Right renal cortex interstitium (tissue), 3 donors: ENCODE data around the gene ZBTB2. TPM values are rescaled to one million over a fixed set of nuclear protein-coding genes. Genes with fewer than 3 reads are reported as not detected.

Experiments used
- DNase-seq, 3 donors: peaks; one replicate each; pipeline ENCODE4 v3.0.0-alpha.2; 2013; ENCODE audit warnings: low read depth in 3 of 3, low spot score in 2 of 3
- polyA plus RNA-seq, 3 donors: library from polyadenylated mRNA; unstranded; fragments of 120-200 nt; gene quantifications; one replicate each; pipeline ENCODE4 v1.2.1, GENCODE V29; 2013; ENCODE audit not compliant: insufficient read length in 3 of 3

The ZBTB2 gene
- 10 to 100 TPM; 16.9 to 19.0 (median 18.9) TPM for polyA plus RNA-seq

DNA sequence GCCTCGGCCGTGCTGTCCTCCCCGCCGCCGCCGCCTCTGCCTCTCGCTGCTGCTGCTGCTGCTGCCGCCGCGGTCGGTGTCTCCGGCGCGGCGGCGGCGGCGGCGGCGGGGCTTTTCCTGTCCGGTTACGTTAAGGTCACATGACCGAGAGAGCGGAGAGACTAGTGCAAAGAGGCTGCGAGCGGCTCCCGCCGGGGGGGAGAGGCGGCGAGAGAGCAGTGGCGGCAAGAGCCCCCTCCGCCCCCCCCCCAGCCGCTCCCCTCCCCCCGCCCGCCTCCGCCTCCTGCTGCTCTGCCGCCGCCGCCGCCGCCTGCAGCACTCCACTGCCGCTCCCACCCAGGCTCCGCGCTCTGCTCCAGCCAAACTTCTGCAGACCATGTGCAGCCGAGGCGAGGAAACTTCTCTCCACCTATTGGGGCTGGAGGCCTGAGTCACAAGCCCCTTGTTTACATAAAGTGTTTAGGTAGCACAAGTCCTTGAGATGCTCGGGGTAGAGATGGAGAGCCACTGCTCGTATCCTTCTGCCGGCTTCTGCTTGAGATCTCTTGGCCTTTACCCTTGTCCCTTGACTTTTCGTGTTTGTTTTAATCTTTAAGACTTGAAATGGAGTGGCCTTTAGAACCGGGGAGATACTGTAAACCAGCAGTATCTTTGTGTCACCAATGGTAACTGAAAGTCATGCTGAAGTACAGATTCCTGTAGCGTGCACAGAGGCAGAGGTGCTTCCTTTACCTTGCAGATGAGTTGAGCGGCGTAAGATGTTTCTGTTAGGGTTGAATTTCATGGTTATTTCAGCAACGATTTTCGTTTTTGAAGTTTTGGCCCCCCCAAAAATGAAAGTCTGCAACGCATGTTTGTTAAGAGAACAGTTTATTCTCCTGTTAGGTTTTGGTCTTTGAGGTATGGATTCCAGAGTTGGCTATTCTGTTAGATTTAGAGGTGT, at the start of gene ZBTB2:
ZBTB2 (minus strand) TSS at position 89 of the 943 bp plus-strand sequence. CDS start 17,922 bp downstream, outside the sequence.
- DNase-seq = peak in 2 of 3 donors; percentile 24 to 29

GRCh38 chr6:151440930-151441329, 49.6 kb upstream of the ZBTB2 start:
- DNase-seq = no peak

- no peak for DNase-seq
Observed at GRCh38 chr6:151440498-151440897, 49.1 kb upstream of the ZBTB2 start.

DNA sequence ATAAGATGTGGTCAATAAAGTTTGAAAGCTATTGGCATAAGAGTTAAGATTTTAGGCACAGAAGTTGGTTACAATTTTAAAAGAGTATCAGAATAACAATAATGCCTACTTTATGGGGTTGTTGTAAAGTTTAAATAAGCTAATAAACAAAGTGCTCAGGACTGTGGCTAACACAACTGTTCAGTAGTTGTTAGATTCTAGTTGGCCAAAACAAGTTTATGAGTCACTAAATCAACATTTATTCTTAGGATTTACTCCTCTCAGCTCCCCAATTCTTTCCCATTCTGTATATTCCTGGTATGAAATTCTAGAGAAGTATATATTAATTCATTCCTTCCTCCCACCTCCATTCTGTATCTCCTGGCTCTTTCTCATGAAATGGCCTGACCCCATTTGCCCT, 46.0 kb upstream of the ZBTB2 start:
- no peak for DNase-seq

GRCh38 chr6:151436802-151437201, 45.4 kb upstream of the ZBTB2 start:
- peak in 1 of 3 donors; percentile 21 for DNase-seq

DNA sequence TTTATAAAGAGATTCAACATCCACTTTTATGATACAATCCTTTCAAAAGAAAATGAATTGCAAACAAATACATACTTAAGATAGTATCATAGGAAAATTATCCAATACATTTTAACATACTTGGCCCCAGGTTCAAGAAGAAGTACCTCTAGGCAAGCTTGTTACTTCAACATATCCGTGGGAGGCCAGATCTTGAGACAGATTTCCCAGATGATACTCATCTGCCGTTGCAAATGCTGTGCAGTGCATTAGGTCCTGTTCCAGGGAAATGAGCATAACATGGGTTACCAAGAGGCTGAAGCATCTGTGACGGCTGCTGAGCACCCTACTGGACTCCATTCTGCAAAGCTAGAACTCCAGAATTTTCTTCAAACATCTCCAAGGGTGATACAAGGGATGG, 44.9 kb upstream of the ZBTB2 start:
- DNase-seq = no peak

DNA sequence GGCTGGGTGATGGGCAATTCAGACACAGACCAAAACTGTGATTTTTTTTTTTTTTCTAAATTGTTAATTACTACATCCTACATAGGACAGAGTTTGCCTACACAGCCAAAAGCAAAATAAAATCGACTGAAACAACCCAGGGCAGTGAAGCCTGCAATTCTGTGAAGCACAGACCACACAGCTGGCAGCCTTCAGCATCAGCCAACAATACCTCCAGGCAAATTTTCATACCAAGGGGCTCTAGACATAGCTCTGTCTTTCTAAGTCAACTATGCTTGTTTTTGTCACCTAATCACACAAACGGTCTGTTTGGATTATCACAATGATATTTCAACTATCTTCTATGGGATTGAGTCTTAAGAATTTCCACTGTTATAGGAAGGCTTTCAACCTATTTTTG, 43.0 kb upstream of the ZBTB2 start:
- DNase-seq = no peak

DNA sequence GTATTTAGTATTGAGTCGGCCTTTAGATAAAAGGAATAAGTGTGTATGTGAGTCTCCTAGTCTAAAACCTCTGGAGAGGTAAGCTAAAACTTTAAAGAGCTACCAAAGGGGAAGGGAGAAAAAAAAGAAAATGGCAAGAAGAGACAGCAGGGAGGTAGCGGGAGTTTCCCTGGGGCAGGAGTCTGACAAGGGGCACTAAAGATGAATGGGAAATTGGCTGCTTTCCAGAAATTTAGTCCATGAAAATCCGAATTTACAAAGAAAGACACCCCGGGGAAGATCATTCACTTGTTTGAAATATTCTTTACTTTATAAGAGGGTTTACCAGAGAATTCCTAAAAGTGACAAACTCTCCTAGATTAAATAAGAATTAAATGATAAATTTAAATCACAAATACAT, 41.3 kb upstream of the ZBTB2 start:
- DNase-seq = no peak

DNA sequence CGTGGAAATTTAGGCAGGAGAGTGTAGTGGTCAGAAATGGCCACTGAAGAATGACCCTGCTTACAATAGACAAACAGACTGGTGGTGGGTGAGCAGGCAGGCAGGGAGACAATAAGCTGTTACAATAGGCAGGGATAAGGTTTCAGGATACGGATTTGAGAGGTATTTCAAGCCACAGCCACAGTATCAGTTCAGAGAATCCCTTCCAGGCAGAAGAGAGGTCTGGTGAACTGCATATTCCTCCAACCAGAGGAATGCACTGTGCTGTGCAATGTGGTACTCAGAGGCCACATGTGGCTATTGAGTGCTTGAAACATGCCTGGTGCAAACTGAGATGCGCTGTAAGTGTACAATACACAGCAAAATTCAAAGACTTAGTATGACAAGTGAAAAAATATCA, 40.0 kb upstream of the ZBTB2 start:
- no peak for DNase-seq

DNA sequence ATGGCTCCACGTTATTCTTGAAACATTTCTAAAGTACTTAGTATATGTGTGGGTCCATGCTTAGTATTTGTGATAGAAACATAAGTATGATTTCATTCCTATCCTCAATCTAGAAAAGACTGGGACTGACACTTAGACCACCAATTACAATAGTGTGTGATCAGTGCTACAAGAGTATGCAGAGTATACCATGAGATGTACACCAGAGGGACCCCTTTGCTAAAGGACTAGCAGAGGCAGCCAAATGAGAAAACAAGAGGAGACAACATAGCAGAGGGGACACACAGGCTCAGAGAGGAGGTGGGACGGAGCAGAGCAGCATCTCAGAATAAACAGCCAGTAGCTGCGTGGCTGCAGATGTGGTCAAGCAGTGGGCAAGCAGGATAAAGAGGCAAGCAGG, 39.5 kb upstream of the ZBTB2 start:
- DNase-seq = no peak

DNA sequence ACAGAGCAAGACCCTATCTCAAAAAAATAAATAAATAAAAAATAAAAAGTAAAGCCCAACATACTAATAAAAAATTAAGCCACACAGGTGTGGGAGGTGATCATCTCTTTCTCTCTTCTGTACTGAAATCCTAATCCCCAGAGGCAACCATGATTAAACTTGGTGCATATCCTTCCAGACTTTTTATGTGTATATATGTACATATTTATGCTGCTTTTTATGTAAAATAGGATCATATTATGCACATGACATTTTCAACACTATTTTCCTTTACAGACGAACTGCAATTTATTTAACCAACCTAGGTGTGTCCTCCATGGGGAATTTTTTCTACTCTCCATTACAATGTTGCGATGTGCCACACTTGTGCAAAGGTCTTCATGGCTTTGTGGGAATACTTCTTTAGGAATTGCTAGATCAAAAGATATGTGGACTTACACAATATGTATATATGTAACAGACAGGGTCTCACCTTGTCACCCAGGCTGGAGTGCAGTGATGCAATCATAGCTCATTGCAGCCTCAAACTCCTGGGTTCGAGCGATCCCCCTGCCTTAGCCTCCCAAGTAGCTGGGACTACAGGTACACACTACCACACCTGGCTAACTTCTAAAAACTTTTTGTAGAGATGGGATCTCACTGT, 36.9 kb upstream of the ZBTB2 start:
- no peak for DNase-seq

DNA sequence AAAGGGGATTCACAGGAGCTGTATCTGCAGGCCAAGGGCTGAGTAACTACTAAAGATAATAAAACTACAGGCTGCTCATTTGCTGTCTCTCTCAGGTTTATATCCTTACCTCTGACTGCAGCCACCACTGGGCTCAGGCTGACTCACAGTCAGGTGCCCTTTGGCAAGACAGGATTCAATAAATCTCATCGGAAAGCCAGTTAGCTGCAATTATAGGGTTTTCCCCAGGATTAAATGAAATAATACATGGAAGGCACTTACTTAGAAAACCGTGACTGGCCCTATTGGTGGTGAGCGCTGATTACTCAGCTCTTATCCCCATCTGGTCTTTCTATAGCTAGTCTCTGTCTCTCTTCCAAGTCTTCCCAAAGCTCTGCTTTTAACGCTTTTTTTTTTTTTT, 34.2 kb upstream of the ZBTB2 start:
- no peak for DNase-seq

GRCh38 chr6:151422981-151423380, 31.6 kb upstream of the ZBTB2 start:
- no peak for DNase-seq

GRCh38 chr6:151417477-151417876, 26.1 kb upstream of the ZBTB2 start:
- no peak for DNase-seq

- DNase-seq = no peak
Observed at GRCh38 chr6:151414641-151415260, 23.4 kb upstream of the ZBTB2 start.

GRCh38 chr6:151413372-151414145, 22.2 kb upstream of the ZBTB2 start:
- DNase-seq = no peak

GRCh38 chr6:151412909-151413308, 21.6 kb upstream of the ZBTB2 start:
- DNase-seq = no peak

GRCh38 chr6:151409679-151410078, 18.3 kb upstream of the ZBTB2 start:
- DNase-seq = no peak

DNA sequence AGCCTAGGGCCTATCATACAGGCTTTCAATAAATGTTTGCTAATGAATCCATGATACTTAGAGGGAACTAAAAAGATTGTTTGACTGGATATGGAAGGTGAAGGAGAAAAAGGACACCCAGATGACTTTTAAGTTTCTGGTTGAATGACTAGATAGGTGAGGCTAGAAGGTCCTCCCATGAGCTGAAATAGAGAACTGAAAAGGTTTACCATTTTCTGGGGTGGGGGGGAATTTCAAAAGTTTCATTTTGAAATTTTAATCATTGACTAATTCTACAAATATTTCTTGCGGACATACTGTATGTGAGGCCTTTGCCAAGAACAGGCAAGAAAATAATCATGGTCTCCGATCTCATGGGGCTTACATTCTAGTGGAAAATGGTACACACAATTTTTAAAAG, 17.9 kb upstream of the ZBTB2 start:
- no peak for DNase-seq

GRCh38 chr6:151408858-151409257, 17.5 kb upstream of the ZBTB2 start:
- no peak for DNase-seq

GRCh38 chr6:151403919-151404308, 12.6 kb upstream of the ZBTB2 start:
- DNase-seq = no peak
